Stomach (tissue), 4 donors: Measurements from ENCODE around the gene FRZB.

ENCODE experiments used
- CTCF ChIP-seq, 7 experiments: fragments of 450-650 bp in 4 of 7; fragments of 200-600 bp in 3 of 7; sonication (generic) in 3 of 7; IDR thresholded peaks; one replicate each; pipeline ENCODE4 v1.5.1; 2016 to 2019; ENCODE audit warnings: antibody characterized with exemption in 7 of 7, control low read depth in 2 of 7, mild to moderate bottlenecking in 1 of 7
- EP300 ChIP-seq: sonication (generic); formaldehyde crosslinking; IDR thresholded peaks from one replicate; pipeline ENCODE4 v1.6.1; 2017; ENCODE audit warnings: antibody characterized with exemption
- POLR2A ChIP-seq, 4 donors: fragments of 450-650 bp; IDR thresholded peaks; one replicate each; pipeline ENCODE4 v1.6.1; 2016; ENCODE audit warnings: antibody characterized with exemption in 4 of 4, control low read depth in 2 of 4, mild to moderate bottlenecking in 1 of 4, moderate library complexity in 1 of 4

GRCh38 chr2:182893666-182894065, 27.2 kb upstream of the FRZB start:
- no peak for TF ChIP-seq POLR2A (IDR thresholded peaks at IDR 0.05)
- TF ChIP-seq CTCF (IDR thresholded peaks at IDR 0.05) = no peak
- TF ChIP-seq EP300 = no peak
